Aorta (tissue), 5 donors: ENCODE data around the gene LORICRIN. TPM values are rescaled to one million over a fixed set of nuclear protein-coding genes. Genes with fewer than 3 reads are reported as not detected.
"Not testable (repeated sequence)": the region's sequence is repeated elsewhere in the genome, so short reads cannot be mapped to it uniquely, and the experiment has no call there.

Experiments used
- ATAC-seq: fragments of 200-7000 bp; cut with Tn5 transposase; one replicate; pipeline ENCODE4 v1.9.1; 2022; ENCODE audit warnings: moderate library complexity; ENCODE audit not compliant: low FRiP score
- DNase-seq, 2 donors: peaks; one replicate each; pipeline ENCODE4 v3.0.0-alpha.2; 2020
- H3K27ac ChIP-seq, 2 donors: one replicate each; pipeline ENCODE4 v1.5.1; 2013; ENCODE audit warnings: low read length in 2 of 2, mild to moderate bottlenecking in 2 of 2, moderate library complexity in 2 of 2, control low read depth in 1 of 2, inconsistent platforms in 1 of 2, low read depth in 1 of 2
- H3K27me3 ChIP-seq, 2 donors: one replicate each; pipeline ENCODE4 v1.6.1; 2013; ENCODE audit warnings: control low read depth in 1 of 2, low read length in 1 of 2, mild to moderate bottlenecking in 1 of 2, moderate library complexity in 1 of 2; ENCODE audit not compliant: insufficient read depth in 2 of 2, control insufficient read depth in 1 of 2
- H3K36me3 ChIP-seq, 2 donors: one replicate each; pipeline ENCODE4 v1.6.1; 2013; ENCODE audit warnings: control low read depth in 1 of 2, low read length in 1 of 2, mild to moderate bottlenecking in 1 of 2; ENCODE audit not compliant: insufficient read depth in 2 of 2, control insufficient read depth in 1 of 2
- H3K4me1 ChIP-seq, 2 donors: one replicate each; pipeline ENCODE4 v1.6.1; 2013; ENCODE audit warnings: low read length in 2 of 2, control low read depth in 1 of 2, mild to moderate bottlenecking in 1 of 2, moderate library complexity in 1 of 2; ENCODE audit not compliant: insufficient read depth in 2 of 2, control insufficient read depth in 1 of 2
- H3K4me3 ChIP-seq, 2 donors: one replicate each; pipeline ENCODE4 v1.5.1; 2013; ENCODE audit warnings: low read length in 2 of 2, control low read depth in 1 of 2, mild to moderate bottlenecking in 1 of 2
- H3K9me3 ChIP-seq: one replicate; pipeline ENCODE4 v1.6.1; 2013; ENCODE audit warnings: mild to moderate bottlenecking, low read length; ENCODE audit not compliant: control insufficient read depth
- WGBS, 2 donors: extraction: QIAGEN DNeasy Blood & Tissue Kit; methylation state at CpG; one replicate each; pipeline ENCODE4 v1.1.7; 2013; 5-methylcytosine and 5-hydroxymethylcytosine counted together
- intact Hi-C, 2 donors: fragments of 100-400 bp; cut with DNase I; formaldehyde crosslinking; loops; one replicate each; pipeline versions ENCODE4 v1.14.2 to v1.15.0; 2022
- long read RNA-seq, 2 donors: library from polyadenylated mRNA; unstranded; transcript quantifications; one replicate each; pipeline ENCODE4 v2.0.0, GENCODE V29; 2020 to 2021
- polyA plus RNA-seq, 2 donors: library from polyadenylated mRNA; stranded (reverse); fragments of 200-250 nt; gene quantifications; one replicate each; pipeline ENCODE4 v1.2.3, GENCODE V29; 2013
- total RNA-seq, 2 donors: library from RNA; stranded (reverse); fragmentation: NEBNext Ultra II Directional; extraction: Animal tissue kit (Norgen Biotek cat#: 25700); gene quantifications; one replicate each; pipeline ENCODE4 v1.2.1, GENCODE V29; 2021
- donor health status: healthy with polysubstance abuse.
- donor health status: Bipolar disorder and iron deficiency.
- donor health status: DM: no; HTN: no; CAD: no.
- donor health status: DM: no; HTN: no; CAD: no.
- donor health status: DM: yes; HTN: yes; CAD: no.

The LORICRIN gene, protein sequence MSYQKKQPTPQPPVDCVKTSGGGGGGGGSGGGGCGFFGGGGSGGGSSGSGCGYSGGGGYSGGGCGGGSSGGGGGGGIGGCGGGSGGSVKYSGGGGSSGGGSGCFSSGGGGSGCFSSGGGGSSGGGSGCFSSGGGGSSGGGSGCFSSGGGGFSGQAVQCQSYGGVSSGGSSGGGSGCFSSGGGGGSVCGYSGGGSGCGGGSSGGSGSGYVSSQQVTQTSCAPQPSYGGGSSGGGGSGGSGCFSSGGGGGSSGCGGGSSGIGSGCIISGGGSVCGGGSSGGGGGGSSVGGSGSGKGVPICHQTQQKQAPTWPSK
- total RNA-seq: not detected
- not detected for polyA plus RNA-seq
- long read RNA-seq, donor 1: 0 reads
- long read RNA-seq, donor 2: 0 reads

DNA sequence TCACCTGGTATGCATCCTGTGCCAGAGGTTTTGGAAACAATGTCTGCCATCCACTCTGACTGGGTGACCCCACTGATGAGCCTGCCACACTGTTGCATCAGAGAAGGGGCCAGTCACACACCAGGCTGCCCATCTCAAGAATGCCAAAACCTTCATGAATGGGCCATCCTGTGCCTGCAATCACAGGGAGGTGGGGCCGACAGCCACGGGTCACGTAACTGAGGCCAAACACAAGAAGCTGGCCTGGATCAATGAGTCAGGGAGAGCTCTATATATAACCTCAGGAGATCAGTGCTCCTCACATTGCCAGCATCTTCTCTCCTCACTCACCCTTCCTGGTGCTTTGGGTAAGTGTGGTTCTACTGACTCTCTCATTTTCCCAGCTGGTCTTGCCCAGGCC, at the start of gene LORICRIN:
Gene LORICRIN (plus strand): TSS at position 301 of the 400 bp plus-strand sequence. CDS start 1,263 bp downstream, outside the sequence.
- no peak within 1 kb of the TSS for H3K27ac ChIP-seq
- H3K36me3 ChIP-seq: no peaks in the 10 kb centered on the region
- ATAC-seq: peak; percentile 36
- intact Hi-C loops: no loop called here
- no peak within 1 kb of the TSS for H3K4me3 ChIP-seq
- WGBS, 2 donors: 87 to 91% methylated on average over 3 of the region's 3 CpGs
- no peaks in the 10 kb centered on the region for H3K4me1 ChIP-seq
- no peak for DNase-seq
- H3K9me3 ChIP-seq: no peaks in the 10 kb centered on the region
- H3K27me3 ChIP-seq: no peaks in the 10 kb centered on the region

DNA sequence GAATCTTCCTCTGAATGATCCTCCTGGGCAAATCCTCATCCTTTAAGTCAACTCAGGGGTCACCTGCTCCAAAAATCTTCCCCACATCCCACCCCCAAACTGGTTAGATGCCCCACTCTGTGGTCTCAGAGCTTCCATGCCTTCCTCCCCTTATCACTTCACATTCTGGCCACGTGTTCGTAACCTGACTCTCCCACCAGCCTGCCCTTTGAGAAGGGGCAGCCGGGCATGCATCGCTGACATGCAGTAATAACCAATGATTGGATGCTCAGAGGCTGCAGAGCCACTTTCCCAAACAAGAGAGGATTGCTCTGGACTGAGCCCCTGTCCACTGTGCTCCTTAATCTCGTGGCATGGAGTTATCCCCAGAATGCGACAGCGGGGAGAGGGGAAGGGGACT, 49.3 kb upstream of the LORICRIN start:
- H3K9me3 ChIP-seq: no peaks in the 10 kb centered on the region
- no peaks in the 10 kb centered on the region for H3K36me3 ChIP-seq
- ATAC-seq (no peak), DNase-seq (no peak)
- 41 to 44% methylated on average over 7 of the region's 7 CpGs for WGBS, 2 donors
- intact Hi-C loops: no loop called here
- no peak overlapping the region for H3K27ac ChIP-seq
- H3K4me3 ChIP-seq: no peak overlapping the region
- no peaks in the 10 kb centered on the region for H3K4me1 ChIP-seq
- H3K27me3 ChIP-seq: no peaks in the 10 kb centered on the region

DNA sequence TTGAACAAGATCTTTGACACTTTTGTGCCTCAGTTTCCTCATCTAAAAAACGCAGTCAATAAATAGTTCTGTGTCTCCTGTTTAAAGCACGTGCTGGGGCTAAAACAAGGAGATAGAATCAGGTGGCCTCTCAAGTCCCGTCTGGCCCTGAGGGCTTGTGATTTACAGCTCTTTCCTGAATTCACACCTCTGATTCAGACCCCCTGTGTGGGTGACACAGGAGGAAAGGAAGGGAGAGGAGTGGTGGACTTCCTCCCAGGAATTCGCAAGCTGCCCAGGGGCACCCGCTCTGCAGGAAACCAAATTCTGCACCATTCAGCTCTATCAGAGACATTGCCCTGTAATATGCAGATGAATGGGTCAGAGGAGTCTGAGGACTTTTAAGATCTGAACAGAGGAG, 47.3 kb upstream of the LORICRIN start:
- no peak overlapping the region for H3K4me3 ChIP-seq
- DNase-seq (no peak), ATAC-seq (no peak)
- no peaks in the 10 kb centered on the region for H3K4me1 ChIP-seq
- 51 to 56% methylated on average over 5 of the region's 5 CpGs for WGBS, 2 donors
- H3K9me3 ChIP-seq: no peaks in the 10 kb centered on the region
- no peaks in the 10 kb centered on the region for H3K36me3 ChIP-seq
- no peaks in the 10 kb centered on the region for H3K27me3 ChIP-seq
- intact Hi-C loops: no loop called here
- H3K27ac ChIP-seq: no peak overlapping the region

DNA sequence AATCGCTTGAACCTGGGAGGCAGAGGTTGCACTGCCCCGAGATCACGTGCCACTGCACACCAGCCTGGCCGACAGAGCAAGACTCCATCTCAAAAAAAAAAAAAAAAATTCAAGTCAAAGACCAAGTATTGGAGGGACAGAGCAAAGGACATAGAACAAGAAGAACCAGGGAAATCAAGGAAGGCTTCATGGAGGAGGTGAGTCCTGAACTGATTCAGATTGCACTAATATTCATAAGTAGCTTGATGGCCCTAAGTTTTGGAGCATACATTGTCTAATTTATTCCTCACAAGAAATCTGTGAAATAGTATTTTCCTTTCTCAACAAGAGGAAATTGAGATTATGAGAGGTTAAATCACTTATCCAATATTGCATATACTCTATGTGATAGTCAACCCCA, 46.0 kb upstream of the LORICRIN start:
- Histone ChIP-seq H3K4me1 (no peaks in the 10 kb centered on the region), H3K27me3 (no peaks in the 10 kb centered on the region), H3K27ac (no peak overlapping the region), H3K9me3 (no peaks in the 10 kb centered on the region), H3K36me3 (no peaks in the 10 kb centered on the region), H3K4me3 (no peak overlapping the region)
- intact Hi-C loops: no loop called here
- 94 to 98% methylated on average over 4 of the region's 4 CpGs for WGBS, 2 donors
- ATAC-seq: no peak
- DNase-seq: no peak

DNA sequence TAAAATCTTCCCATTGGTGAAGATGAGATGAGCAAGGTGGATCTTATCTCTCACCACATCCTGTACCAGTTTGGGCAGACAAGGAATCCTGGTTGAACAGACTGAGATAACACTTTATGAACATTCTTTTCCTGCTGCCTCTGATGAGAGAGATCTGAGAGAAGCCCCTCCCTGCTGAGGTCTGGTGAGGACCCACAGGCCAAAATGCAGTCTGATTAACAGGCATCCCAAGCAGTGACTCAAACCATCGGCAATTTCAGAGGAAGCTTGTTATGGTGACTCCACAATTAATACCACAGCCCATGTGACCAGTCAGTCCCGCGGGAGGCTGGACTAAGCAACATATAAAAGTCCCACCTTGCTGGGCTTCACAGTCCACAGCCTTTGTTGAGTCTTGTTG, 42.3 kb upstream of the LORICRIN start, which contains the start of gene PRR9:
Gene PRR9 (plus strand): TSS at position 373 of the 400 bp plus-strand sequence. CDS start 561 bp downstream, outside the sequence.
- ATAC-seq (no peak), DNase-seq (no peak)
- 77 to 83% methylated on average over 3 of the region's 3 CpGs for WGBS, 2 donors
- no peaks in the 10 kb centered on the region for H3K9me3 ChIP-seq
- intact Hi-C loops: no loop called here
- no peaks in the 10 kb centered on the region for H3K27me3 ChIP-seq
- H3K4me1 ChIP-seq: no peaks in the 10 kb centered on the region
- H3K4me3 ChIP-seq: no peak within 1 kb of the TSS
- H3K36me3 ChIP-seq: no peaks in the 10 kb centered on the region
- H3K27ac ChIP-seq: no peak within 1 kb of the TSS

DNA sequence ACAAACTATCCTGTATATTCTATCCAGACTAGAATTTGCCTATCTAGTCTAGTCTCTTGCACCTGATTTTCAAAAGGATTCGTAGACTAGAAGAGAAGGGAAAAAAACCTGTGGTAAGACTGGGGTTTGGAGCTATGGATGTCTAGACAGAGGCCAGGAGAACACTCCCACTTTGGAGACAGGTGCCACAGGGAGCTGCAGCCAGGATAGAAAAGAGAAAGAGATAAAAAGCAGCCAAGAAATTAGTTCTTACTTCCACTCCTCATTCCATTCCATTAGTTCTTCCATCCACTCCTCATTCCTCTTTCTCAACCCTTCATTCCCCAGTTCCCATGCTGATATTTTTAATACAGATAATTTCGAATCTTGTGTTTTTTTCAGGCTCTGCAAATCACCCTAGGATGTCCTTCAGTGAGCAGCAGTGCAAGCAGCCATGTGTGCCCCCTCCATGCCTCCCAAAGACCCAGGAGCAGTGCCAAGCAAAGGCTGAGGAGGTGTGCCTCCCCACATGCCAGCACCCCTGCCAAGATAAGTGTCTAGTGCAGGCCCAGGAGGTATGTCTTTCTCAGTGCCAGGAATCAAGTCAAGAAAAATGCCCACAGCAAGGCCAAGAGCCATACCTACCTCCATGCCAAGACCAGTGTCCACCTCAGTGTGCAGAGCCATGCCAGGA, 41.6 kb upstream of the LORICRIN start:
- intact Hi-C loops: no loop called here
- no peaks in the 10 kb centered on the region for H3K27me3 ChIP-seq
- H3K9me3 ChIP-seq: no peaks in the 10 kb centered on the region
- H3K27ac ChIP-seq: no peak overlapping the region
- ATAC-seq (no peak), DNase-seq (no peak)
- WGBS, 2 donors: 57 to 59% methylated on average over 2 of the region's 2 CpGs
- H3K4me3 ChIP-seq: no peak overlapping the region
- H3K36me3 ChIP-seq: no peaks in the 10 kb centered on the region
- H3K4me1 ChIP-seq: no peaks in the 10 kb centered on the region

DNA sequence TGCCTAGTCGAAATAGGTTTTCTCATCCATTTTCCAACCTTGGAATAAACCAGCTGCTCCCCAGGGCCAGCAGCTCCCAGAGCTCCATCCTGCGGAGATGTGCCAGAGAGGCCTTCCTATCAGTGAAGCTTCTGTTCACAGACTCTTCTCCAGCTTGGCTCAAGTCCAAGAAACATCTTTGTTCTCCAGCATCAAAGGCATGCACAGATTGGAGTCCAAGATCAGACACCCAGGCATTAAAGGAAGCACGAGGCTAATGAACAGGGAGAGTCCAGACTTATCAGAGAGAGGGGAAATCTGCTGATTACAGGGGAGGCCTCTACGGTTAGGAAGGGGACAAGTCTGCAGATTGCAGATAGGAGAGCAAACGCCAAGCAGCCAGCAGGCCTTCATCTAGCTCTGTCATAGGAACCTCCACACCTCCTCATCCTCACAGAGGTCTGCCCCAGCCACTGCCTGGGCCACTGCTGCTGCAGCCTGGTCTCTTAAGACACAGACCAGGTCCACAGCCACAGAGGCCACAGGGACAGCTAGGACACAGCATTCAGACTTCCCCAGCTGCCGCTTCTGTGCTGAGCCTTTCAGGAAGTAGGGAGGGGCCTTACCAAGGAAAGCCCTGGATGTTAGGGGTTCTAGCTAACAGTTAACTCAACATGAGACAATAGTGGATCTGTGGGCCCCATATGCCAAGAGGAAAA, 38.7 kb upstream of the LORICRIN start:
- Histone ChIP-seq H3K27me3 (no peaks in the 10 kb centered on the region), H3K36me3 (no peaks in the 10 kb centered on the region), H3K4me3 (no peak overlapping the region), H3K9me3 (no peaks in the 10 kb centered on the region), H3K4me1 (no peaks in the 10 kb centered on the region), H3K27ac (no peak overlapping the region)
- intact Hi-C loops: loop anchor here (5.0 to 10.0 kb wide), 2 partner anchors 348 to 566 kb away; no protein-coding TSS in a partner anchor
- ATAC-seq (no peak), DNase-seq (no peak)
- 74 to 78% methylated on average over 6 of the region's 6 CpGs for WGBS, 2 donors

DNA sequence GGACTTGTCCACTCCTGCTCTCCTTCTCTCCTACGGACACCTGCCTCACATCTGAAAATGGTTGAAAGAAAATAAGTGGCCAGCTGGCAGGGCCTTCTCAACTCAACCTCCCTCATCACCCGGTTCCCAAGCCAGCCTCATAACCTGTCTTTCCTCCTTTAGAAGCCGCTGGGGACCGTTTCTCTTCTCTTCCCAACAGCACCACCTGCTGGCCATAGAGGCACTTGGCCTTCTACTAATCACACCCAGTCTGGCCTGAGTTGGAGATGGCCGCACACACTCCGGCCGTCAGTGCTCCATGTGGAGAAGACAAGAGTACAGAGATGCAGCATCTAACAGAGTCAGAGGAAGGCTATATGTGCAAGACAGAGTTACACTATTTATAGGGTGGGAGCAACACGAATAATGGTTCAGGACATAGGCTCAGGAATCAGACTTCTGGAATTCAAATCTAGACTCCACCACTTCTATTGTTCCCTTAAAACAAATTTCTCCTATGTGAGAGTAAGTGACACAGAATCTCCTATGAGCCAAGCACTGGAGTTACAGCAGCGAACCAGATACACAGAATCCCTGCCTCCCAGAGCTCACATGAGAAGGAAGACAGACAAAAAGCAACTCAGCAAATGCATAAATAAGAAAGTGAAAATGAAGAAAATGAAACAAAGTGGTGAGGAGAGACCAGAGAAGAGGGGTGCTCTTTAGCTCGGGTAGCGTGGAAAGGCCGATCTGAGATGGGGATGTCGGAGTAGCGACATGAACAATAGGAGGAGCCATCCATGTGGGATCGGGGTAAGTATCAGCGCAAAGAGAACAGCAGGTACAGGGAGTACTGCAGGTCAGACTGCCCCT, 36.2 kb upstream of the LORICRIN start:
- H3K4me3 ChIP-seq, H3K9me3 ChIP-seq, H3K36me3 ChIP-seq, H3K4me1 ChIP-seq, H3K27ac ChIP-seq, H3K27me3 ChIP-seq: not testable (repeated sequence)
- intact Hi-C loops: loop anchor here (5.0 to 10.0 kb wide), 2 partner anchors 351 to 568 kb away; no protein-coding TSS in a partner anchor
- 45 to 47% methylated on average over 16 of the region's 16 CpGs for WGBS, 2 donors
- DNase-seq (peak; percentile 70 to 81), ATAC-seq (peak; percentile 87)
